ENCODE data around the gene NHLRC4. TPM values are rescaled to one million over a fixed set of nuclear protein-coding genes. Genes with fewer than 3 reads are reported as not detected.

NHLRC4 gene
- total and polyA plus RNA-seq, 2 of the 13 experiments (the other 11 are each of a cell fraction or from before 2014, with no cell fraction given): 0.40 to 0.59 TPM

- no peak for TF ChIP-seq SMARCC2 (IDR thresholded peaks at IDR 0.05)
- TF ChIP-seq EZH2 (conservative IDR thresholded peaks at IDR 0.05; ENCODE audit: low read depth, low read length): no peak
- no peak for TF ChIP-seq ZNF282 (IDR thresholded peaks at IDR 0.05; ENCODE audit: partially characterized antibody)
- TF ChIP-seq NFIB (CRISPR knock-in tag; IDR thresholded peaks at IDR 0.05; ENCODE audit: borderline replicate concordance): no peak
- TF ChIP-seq ZBTB8A (CRISPR knock-in tag; IDR thresholded peaks at IDR 0.05; ENCODE audit: borderline replicate concordance, low read depth): no peak
- no peak for TF ChIP-seq PAF1 (CRISPR knock-in tag; IDR thresholded peaks at IDR 0.05)
- peak; percentile 81 for TF ChIP-seq ZBTB7B (CRISPR knock-in tag; IDR thresholded peaks at IDR 0.05)
- no peak for TF ChIP-seq CBX2 (IDR thresholded peaks at IDR 0.05; ENCODE audit: low read depth, low read length)
- no peak for TF ChIP-seq CBX2 (CRISPR knock-in tag; IDR thresholded peaks at IDR 0.05; ENCODE audit: low read depth)
- 0 out of 2 replicates have a peak, but pooled peaks have one; percentile 45 for TF ChIP-seq KLF9 (CRISPR knock-in tag; IDR thresholded peaks at IDR 0.05; ENCODE audit: low read depth)
- no peak for TF ChIP-seq ZBTB39 (CRISPR knock-in tag; IDR thresholded peaks at IDR 0.05)
- TF ChIP-seq BRCA1 (CRISPR knock-in tag; IDR thresholded peaks at IDR 0.05): peak; percentile 91
- no peak for TF ChIP-seq SRY (CRISPR knock-in tag; IDR thresholded peaks at IDR 0.05)
- no peak for TF ChIP-seq ZNF274 (CRISPR knock-in tag; IDR thresholded peaks at IDR 0.05)
- TF ChIP-seq CEBPG (CRISPR knock-in tag; IDR thresholded peaks at IDR 0.05): no peak
- TF ChIP-seq ZNF570 (CRISPR knock-in tag; IDR thresholded peaks at IDR 0.05; ENCODE audit: borderline replicate concordance): no peak
- no peak for TF ChIP-seq PPARG (CRISPR knock-in tag; conservative IDR thresholded peaks at IDR 0.05)
- TF ChIP-seq FOXK1 (CRISPR knock-in tag; IDR thresholded peaks at IDR 0.05; ENCODE audit: borderline replicate concordance, low read depth): peak; percentile 31; the same call in 1 of the 2 replicates
- no peak for TF ChIP-seq SRF (IDR thresholded peaks at IDR 0.05; ENCODE audit: low read depth, low read length)
- peak; percentile 53; the same call in 1 of the 2 replicates for TF ChIP-seq KDM5B (CRISPR knock-in tag; IDR thresholded peaks at IDR 0.05; ENCODE audit: borderline replicate concordance)
- no peak for TF ChIP-seq TCF12 (IDR thresholded peaks at IDR 0.05)
- no peak for TF ChIP-seq TCF12 (CRISPR knock-in tag; IDR thresholded peaks at IDR 0.05)
- TF ChIP-seq ZNF691 (CRISPR knock-in tag; IDR thresholded peaks at IDR 0.05; ENCODE audit: borderline replicate concordance, low read depth): 0 out of 2 replicates have a peak, but pooled peaks have one; percentile 35
- no peak for TF ChIP-seq RBM39 (IDR thresholded peaks at IDR 0.05; ENCODE audit: low read depth, low read length, poor library complexity, severe bottlenecking)
- TF ChIP-seq ZFP62 (CRISPR knock-in tag; IDR thresholded peaks at IDR 0.05): no peak
- no peak for TF ChIP-seq SSRP1 (CRISPR knock-in tag; IDR thresholded peaks at IDR 0.05)
- no peak for TF ChIP-seq ZBTB20 (CRISPR knock-in tag; IDR thresholded peaks at IDR 0.05; ENCODE audit: borderline replicate concordance, low read depth)
- TF ChIP-seq HMGA1 (CRISPR knock-in tag; conservative IDR thresholded peaks at IDR 0.05): no peak
- TF ChIP-seq ZNF333 (CRISPR knock-in tag; IDR thresholded peaks at IDR 0.05; ENCODE audit: borderline replicate concordance): no peak
- TF ChIP-seq SMYD3 (CRISPR knock-in tag; IDR thresholded peaks at IDR 0.05): no peak
- TF ChIP-seq RBFOX2 (IDR thresholded peaks at IDR 0.05; ENCODE audit: low read depth, low read length): peak; percentile 49; the same call in 1 of the 2 replicates
Measured at GRCh38 chr16:533391-534123, 33.2 kb upstream of the NHLRC4 start (continued).
